ENCODE measurements around the gene TSPEAR. TPM values are rescaled to one million over a fixed set of nuclear protein-coding genes. Genes with fewer than 3 reads are reported as not detected.

Gene TSPEAR
- total and polyA plus RNA-seq, 2 donors (not counting 1 experiment from before 2014, with no cell fraction given), result not detected

DNA sequence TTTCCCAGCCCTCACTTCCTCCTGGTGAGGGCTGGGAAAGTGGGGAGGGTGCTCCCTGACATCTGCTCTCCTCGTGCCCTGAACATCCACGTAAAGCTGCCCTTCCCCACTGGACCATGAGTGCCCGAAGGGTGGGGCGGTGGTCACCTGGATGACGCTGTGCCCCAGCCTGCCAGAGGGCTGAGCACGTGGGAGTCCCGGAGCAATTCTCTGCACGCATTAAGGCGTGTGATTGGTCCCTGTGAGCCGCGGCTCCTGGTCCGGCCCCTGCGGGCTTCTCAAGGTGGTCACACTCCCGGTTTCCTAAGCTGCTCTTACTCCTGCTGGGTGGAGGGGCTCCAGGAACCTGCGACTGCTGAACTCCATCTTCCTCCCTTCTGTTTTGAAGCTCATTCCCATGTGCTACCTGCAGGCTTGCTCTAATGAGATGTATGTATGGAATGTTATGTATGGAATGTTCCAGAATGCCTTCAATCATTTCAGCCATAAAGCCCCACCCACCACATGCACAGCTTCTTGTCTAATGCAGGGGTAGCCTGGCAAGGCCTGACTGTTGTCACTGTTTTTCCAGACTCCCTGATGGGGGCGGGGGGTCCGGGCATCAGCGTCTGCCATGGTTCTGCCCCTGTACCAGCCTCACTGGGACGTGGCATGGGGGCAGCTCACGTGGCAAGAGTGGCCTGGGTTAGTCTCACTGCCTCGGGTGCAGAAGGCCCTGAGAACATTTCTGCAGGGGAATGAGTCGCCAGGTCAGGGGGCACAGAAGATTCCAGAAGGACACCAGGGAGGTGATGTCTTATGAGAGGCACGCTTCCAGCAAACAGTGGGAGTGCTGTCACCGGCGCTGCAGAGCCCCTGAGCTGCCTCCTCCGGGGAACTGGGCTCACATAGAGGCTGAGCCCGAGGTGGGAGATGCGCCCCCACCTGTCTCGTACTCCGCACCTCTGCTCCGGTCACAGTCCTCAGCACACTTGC lies 190.8 kb downstream of the TSPEAR start:
- ChIA-PET POLR2A (no interaction called here), CTCF (no interaction called here)
- Mint-ChIP-seq H3K9me3 (ENCODE audit: insufficient read depth) (no peaks in the 10 kb centered on the region), H3K4me1 (no peaks in the 10 kb centered on the region), H3K27ac (no peak overlapping the region), H3K27me3 (peaks cover 4% of the 10 kb centered on the region), H3K4me3 (no peak overlapping the region)
- Histone ChIP-seq H3K79me2 (ENCODE audit: control insufficient read depth, insufficient read depth, low read length) (no peaks in the 10 kb centered on the region), H3K36me3 (replicated peaks in 1 of 2; ENCODE audit: control extremely low read depth in 1 of 2, control insufficient read depth in 1 of 2, extremely low read depth in 1 of 2, insufficient read depth in 2 of 2, low read length in 1 of 2) (no peaks in the 10 kb centered on the region), H3K27me3 (replicated peaks in 1 of 4; ENCODE audit: control extremely low read depth in 1 of 4, control insufficient read depth in 3 of 4, insufficient read depth in 4 of 4, low read length in 3 of 4) (peaks cover 0 to 5% (median 0%) of the 10 kb centered on the region in 4 experiments), H3K4me1 (ENCODE audit: control insufficient read depth in 2 of 2, insufficient read depth in 2 of 2, low read length in 2 of 2) (no peaks in the 10 kb centered on the region), H3K4me3 (ENCODE audit: control extremely low read depth in 1 of 5, extremely low read depth in 1 of 5, insufficient read depth in 1 of 5, low read depth in 2 of 5, low read length in 4 of 5) (no peak overlapping the region), H3K4me2 (replicated peaks; ENCODE audit: low read depth, low read length, poor library complexity, severe bottlenecking) (no peak overlapping the region), H3K9ac (ENCODE audit: low read length) (no peak overlapping the region), H3K9me3 (ENCODE audit: control extremely low read depth in 1 of 3, control insufficient read depth in 2 of 3, insufficient read depth in 1 of 3, low read length in 2 of 3) (peaks cover 0 to 6% (median 0%) of the 10 kb centered on the region in 3 donors), H4K20me1 (ENCODE audit: control insufficient read depth, insufficient read depth, low read length, poor library complexity, severe bottlenecking) (no peaks in the 10 kb centered on the region), H2AFZ (ENCODE audit: insufficient read depth, low read depth, low read length, poor library complexity, severe bottlenecking) (no peak overlapping the region), H3K27ac (ENCODE audit: low read length in 2 of 2) (no peak overlapping the region)
- intact Hi-C loops (cut with micrococcal nuclease), result no loop called here
- ATAC-seq (ENCODE audit: low read depth) (no peak), DNase-seq (no peak)
- 89% methylated on average over 25 of the region's 31 CpGs for WGBS (ENCODE audit: insufficient coverage)
- TF ChIP-seq, protein P1, sequence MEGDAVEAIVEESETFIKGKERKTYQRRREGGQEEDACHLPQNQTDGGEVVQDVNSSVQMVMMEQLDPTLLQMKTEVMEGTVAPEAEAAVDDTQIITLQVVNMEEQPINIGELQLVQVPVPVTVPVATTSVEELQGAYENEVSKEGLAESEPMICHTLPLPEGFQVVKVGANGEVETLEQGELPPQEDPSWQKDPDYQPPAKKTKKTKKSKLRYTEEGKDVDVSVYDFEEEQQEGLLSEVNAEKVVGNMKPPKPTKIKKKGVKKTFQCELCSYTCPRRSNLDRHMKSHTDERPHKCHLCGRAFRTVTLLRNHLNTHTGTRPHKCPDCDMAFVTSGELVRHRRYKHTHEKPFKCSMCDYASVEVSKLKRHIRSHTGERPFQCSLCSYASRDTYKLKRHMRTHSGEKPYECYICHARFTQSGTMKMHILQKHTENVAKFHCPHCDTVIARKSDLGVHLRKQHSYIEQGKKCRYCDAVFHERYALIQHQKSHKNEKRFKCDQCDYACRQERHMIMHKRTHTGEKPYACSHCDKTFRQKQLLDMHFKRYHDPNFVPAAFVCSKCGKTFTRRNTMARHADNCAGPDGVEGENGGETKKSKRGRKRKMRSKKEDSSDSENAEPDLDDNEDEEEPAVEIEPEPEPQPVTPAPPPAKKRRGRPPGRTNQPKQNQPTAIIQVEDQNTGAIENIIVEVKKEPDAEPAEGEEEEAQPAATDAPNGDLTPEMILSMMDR (IDR thresholded peaks at IDR 0.05), result no peak

Data from B cell (primary cell).